HG03039 (cell line): Measurements from ENCODE around the gene CHD5.
A peak's percentile ranks its signal among the peaks of the same experiment; 100 is the strongest.

Experiments
- ATAC-seq: cut with Tn5 transposase; IDR thresholded peaks from one replicate; pipeline ENCODE4 v1.9.1; 2021; ENCODE audit warnings: mild to moderate bottlenecking, moderate library complexity; ENCODE audit not compliant: unreplicated experiment

CHD5 gene

DNA sequence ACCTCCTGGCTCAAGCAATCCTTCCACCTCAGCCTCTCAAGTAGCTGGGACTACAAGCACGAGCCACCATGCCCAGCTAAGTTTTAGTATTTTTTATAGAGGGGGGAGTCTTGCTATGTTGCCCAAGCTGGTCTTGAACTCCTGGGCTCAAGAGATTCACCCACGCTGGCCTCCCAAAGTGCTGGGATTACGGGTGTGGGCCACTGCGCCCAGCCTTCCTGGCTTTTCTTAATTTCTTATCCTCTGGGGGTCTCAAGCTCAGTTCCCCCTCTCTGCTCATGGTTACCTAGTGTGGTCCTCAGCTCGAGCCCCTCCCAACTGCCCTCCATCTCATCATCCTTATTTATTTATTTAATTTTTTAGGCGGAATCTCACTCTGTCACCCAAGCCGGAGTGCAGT is 22.1 kb upstream of the CHD5 start:
- ATAC-seq: no peak

DNA sequence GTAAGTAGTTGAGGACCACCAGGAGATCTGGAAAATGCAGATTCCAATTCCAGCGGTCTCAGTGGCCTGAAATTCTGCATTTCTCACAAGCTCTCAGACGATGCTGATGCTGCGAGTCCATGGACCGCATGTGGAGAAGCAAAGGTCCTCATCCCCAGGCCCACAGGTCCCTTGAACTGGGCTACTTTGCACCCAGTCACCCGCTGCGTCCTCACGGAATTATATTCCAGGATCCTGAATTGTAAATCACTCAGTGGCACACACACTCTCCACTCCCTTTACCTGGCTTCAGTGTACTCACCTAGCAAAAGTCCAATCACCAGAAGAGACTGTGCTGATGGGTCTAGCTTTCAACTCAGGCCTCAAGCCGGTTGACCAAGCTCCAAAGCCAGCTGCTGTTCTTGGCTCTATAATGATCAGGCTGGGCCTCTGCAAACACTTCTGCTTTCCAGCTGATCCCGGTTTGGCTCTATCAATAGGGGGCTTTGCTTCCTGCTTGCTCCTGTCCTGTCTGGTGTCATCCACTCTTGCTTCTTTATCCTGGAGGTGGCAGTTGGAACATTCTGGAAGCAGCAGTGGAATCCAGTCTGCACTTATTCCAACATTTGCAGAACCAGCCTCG is 20.2 kb upstream of the CHD5 start:
- ATAC-seq: no peak

GRCh38 chr1:6199298-6200187 is 19.4 kb upstream of the CHD5 start, which contains the start of gene RPL22:
Gene RPL22, minus strand, starts transcription at chr1:6199595. Its CDS starts 22 bp downstream, at chr1:6199573.
- peak; percentile 95 for ATAC-seq

DNA sequence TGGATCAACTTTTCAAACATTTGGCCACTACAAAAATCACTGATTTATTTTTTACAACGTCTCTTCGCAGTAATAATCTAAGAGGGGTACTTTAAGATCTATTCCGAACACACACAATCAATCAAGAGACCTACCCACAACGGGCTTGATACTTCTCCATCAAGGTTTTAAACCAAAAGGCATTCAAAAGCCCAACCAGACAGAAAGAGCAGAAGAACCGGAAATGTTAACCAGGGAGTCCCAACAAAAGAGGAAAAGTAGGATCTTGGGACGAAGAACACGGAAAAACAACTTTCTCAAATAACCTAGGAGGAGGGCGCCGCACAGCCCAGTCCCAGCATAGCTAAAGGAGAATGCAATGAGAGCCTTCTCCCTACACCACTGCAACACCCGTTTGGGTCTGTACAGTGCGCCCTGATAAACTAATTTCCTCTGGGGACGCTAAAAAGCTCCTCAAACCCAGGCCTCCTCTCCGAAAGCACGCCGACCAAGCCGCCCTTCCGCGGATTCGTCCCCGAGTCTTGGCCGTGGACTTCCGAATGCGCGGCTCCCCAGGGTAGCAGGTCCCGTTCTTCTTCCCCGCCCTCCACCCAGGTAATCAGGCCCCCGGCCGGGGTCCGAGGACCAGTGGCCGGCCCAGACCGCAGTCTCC is 18.7 kb upstream of the CHD5 start:
- no peak for ATAC-seq

GRCh38 chr1:6197746-6198427 is 17.8 kb upstream of the CHD5 start:
- ATAC-seq: no peak

GRCh38 chr1:6191968-6192367 is 11.8 kb upstream of the CHD5 start:
- ATAC-seq: no peak

DNA sequence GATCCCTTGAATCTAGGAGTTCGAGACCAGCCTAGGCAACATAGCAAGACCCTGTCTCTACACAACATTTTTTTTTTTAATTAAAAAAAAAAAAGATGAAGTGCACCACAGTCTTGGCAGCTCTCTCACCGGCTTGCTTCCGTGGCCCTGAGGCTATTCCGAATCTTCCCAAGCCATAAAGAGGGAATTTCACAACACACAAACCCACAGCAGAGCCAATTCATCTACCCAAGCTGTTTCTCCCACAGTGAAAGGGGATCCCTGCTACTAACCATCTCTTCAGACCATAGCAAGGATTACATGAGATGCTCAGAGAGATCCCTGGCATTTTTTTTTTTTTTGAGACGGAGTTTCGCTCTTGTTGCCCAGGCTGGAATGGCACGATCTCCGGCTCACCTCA is 8.3 kb upstream of the CHD5 start:
- no peak for ATAC-seq

DNA sequence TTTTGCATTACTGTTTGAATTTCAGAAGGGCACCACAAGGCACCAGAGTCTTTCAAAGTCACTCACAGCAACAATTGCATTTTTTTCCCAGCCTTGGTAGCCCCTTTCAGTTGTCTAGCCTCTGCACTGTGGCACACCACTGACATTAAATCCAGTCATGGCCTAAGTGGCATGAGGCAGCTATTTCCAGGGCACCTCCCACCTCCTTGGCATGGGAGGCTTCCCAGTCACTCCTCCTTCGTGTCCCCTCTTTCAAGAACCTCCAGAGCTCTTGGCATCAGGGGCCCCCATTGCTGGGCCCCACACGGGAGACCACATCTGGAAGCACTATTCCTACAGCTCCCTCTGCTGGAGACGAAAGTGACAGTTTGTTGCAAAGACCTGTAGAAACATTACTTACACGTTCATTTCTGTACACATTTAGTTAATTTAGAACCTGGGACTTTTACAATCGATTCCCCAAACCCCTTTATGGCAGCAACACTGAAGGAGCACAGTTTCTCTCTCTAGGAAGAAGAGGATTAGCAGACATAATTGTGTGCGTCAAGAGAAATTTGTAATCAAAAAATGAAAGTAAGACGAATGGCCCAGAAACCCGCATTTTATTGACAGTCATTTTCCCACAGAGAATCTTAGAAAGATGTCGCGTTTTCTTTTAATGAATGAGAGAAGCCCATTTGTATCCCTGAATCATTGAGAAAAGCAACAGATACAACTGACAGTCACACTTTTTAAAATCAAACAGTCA is 5.7 kb upstream of the CHD5 start:
- ATAC-seq: no peak

DNA sequence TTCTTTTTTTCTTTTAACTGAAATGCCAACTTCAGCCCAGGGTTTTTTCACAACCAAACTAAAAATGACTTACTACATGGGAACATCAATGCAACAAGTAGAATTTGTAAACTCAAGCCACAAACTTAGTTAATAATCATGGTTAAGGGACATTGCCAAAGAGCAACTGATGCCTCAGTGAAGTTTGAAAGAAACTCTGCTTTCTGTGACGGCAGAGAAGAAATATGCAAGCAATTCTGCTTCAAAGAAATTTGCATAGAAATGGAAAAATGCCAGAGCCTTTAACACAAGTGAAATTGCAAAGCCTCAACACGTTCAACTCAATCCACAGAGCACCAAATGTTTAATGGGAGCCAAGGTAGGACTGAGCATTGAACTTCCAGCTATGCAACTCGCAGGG is 5.0 kb upstream of the CHD5 start:
- ATAC-seq: no peak

GRCh38 chr1:6184083-6184783 is 4.1 kb upstream of the CHD5 start:
- ATAC-seq: no peak

GRCh38 chr1:6183520-6183989 is 3.4 kb upstream of the CHD5 start:
- ATAC-seq: no peak

GRCh38 chr1:6181347-6181770 is 1.2 kb upstream of the CHD5 start:
- no peak for ATAC-seq

- no peak for ATAC-seq
These were observed 688 bp upstream of the CHD5 start for GRCh38 chr1:6180707-6181311.

DNA sequence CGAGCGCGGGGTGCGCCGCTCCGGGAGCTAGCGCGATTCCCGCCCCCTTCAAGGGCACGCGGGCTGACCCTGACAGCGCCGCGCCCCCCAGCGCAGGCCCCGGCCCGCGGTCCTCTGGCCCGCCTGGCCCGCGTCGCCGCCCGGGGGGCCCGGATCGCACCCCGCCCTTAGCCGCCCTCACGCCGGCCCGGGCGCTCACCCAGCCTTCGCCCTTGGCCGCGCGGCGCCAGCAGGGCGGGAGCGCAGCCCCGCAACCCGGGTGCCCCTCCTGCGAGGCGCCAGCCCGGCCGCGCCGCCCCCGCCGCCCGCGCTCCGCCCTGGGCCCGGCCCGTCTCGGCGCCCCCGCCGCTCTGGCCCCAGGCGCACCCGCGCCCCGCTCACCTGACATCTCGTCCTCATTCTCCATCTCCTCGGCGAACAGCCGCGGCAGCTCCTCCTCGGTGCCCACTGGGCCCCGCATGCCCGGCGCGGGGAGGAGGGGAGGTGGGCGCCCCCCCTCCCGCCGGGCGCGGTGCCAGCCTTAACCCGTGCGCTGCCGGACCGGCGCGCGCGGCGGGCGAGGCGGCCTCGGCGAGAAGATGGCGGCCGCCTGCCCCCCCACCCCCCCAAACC is 451 bp downstream of the CHD5 start:
- no peak for ATAC-seq

- no peak for ATAC-seq
These were observed 1.2 kb downstream of the CHD5 start for GRCh38 chr1:6178751-6179563.

- ATAC-seq: no peak
These were observed 2.3 kb downstream of the CHD5 start for GRCh38 chr1:6177681-6178380.

GRCh38 chr1:6176779-6177178 is 3.3 kb downstream of the CHD5 start:
- ATAC-seq: no peak
